Upper lobe of left lung (tissue), 6 donors: ENCODE data around the gene PAQR5. TPM values are rescaled to one million over a fixed set of nuclear protein-coding genes. Genes with fewer than 3 reads are reported as not detected.

Experiments used
- ATAC-seq, 2 donors: fragments of 200-7000 bp; cut with Tn5 transposase; one replicate each; pipeline ENCODE4 v1.9.1; 2022; ENCODE audit warnings: mild to moderate bottlenecking in 2 of 2, moderate library complexity in 2 of 2; ENCODE audit not compliant: low FRiP score in 2 of 2
- DNase-seq, 2 donors: peaks; one replicate each; pipeline ENCODE4 v3.0.0-alpha.2; 2019 to 2020
- H3K27ac ChIP-seq, 4 donors: fragments of 200-600 bp; sonication (generic); one replicate each; pipeline ENCODE4 v1.5.1; 2016 to 2019
- H3K27me3 ChIP-seq, 4 donors: fragments of 200-600 bp; sonication (generic); one replicate each; pipeline ENCODE4 v1.5.1; 2017 to 2019
- H3K36me3 ChIP-seq, 4 donors: fragments of 200-600 bp; sonication (generic); one replicate each; pipeline ENCODE4 v1.5.1; 2016 to 2019
- H3K4me1 ChIP-seq, 4 donors: fragments of 200-600 bp; sonication (generic); one replicate each; pipeline ENCODE4 v1.5.1; 2018 to 2019
- H3K4me3 ChIP-seq, 4 donors: fragments of 200-600 bp; sonication (generic); one replicate each; pipeline ENCODE4 v1.5.1; 2017 to 2019; ENCODE audit warnings: mild to moderate bottlenecking in 2 of 4, moderate library complexity in 1 of 4
- H3K9me3 ChIP-seq, 4 donors: fragments of 200-600 bp; sonication (generic); one replicate each; pipeline ENCODE4 v1.5.1; 2018 to 2019
- CTCF ChIP-seq, 6 experiments: fragments of 450-650 bp in 4 of 6; fragments of 200-600 bp in 2 of 6; sonication (generic) in 2 of 6; IDR thresholded peaks; one replicate each; pipeline ENCODE4 v1.5.1; 2016 to 2019; ENCODE audit warnings: antibody characterized with exemption in 6 of 6
- EP300 ChIP-seq, 4 donors: sonication (generic); formaldehyde crosslinking; IDR thresholded peaks; one replicate each; pipeline ENCODE4 v1.5.1; 2017; ENCODE audit warnings: antibody characterized with exemption in 4 of 4, control low read depth in 2 of 4
- POLR2A ChIP-seq, 4 donors: fragments of 450-650 bp; IDR thresholded peaks; one replicate each; pipeline ENCODE4 v1.5.1; 2016 to 2017; ENCODE audit warnings: antibody characterized with exemption in 4 of 4, mild to moderate bottlenecking in 2 of 4
- POLR2AphosphoS5 ChIP-seq, 2 donors: sonication (generic); formaldehyde crosslinking; IDR thresholded peaks; one replicate each; pipeline ENCODE4 v1.5.1; 2017; ENCODE audit warnings: antibody characterized with exemption in 2 of 2
- WGBS, 2 donors: methylation state at CpG; one replicate each; pipeline ENCODE4 v1.1.5; 2017 to 2018; 5-methylcytosine and 5-hydroxymethylcytosine counted together
- total RNA-seq, 6 donors: library from RNA; depleted of rRNA in 4 of 6; stranded (reverse); fragments of >200 nt in 4 of 6; gene quantifications; one replicate each; pipeline versions ENCODE4 v1.1.0 to v1.2.1, GENCODE V29; 2016 to 2021
- donor health status: DM: no; HTN: no; CAD: no; lungs with moderate emphysema.
- donor health status: DM: no; HTN: yes; CAD: no; lungs with severe emphysema.

The PAQR5 gene
- total RNA-seq, 6 donors from 2014 or later = 15.5 to 39.8 (median 26.5) TPM

GRCh38 chr15:69403594-69403993, 104.9 kb downstream of the PAQR5 start:
- Histone ChIP-seq H3K27me3 (no peaks in the 10 kb centered on the region), H3K4me3 (no peak overlapping the region), H3K9me3 (no peaks in the 10 kb centered on the region), H3K36me3 (peaks cover 0 to 3% (median 0%) of the 10 kb centered on the region in 4 donors), H3K27ac (no peak overlapping the region), H3K4me1 (no peaks in the 10 kb centered on the region)
- peak in 1 of 2 donors; percentile 40 for ATAC-seq
- WGBS, 2 donors = 73 to 83% methylated on average over 4 of the region's 4 CpGs
- TF ChIP-seq CTCF (IDR thresholded peaks at IDR 0.05) = no peak
- no peak for TF ChIP-seq POLR2AphosphoS5 (IDR thresholded peaks at IDR 0.05)
- DNase-seq = no peak

GRCh38 chr15:69405110-69405509, 106.4 kb downstream of the PAQR5 start:
- Histone ChIP-seq H3K36me3 (peaks cover 0 to 3% (median 0%) of the 10 kb centered on the region in 4 donors), H3K27ac (no peak overlapping the region), H3K4me3 (no peak overlapping the region), H3K9me3 (no peaks in the 10 kb centered on the region), H3K4me1 (no peaks in the 10 kb centered on the region), H3K27me3 (no peaks in the 10 kb centered on the region)
- DNase-seq = no peak
- ATAC-seq = no peak
- 57 to 67% methylated on average over 3 of the region's 3 CpGs for WGBS, 2 donors
- TF ChIP-seq POLR2A (IDR thresholded peaks at IDR 0.05) (no peak), POLR2AphosphoS5 (IDR thresholded peaks at IDR 0.05) (no peak), EP300 (IDR thresholded peaks at IDR 0.05) (no peak), CTCF (IDR thresholded peaks at IDR 0.05) (no peak)

- H3K36me3 ChIP-seq = no peaks in the 10 kb centered on the region
- TF ChIP-seq POLR2AphosphoS5 (IDR thresholded peaks at IDR 0.05) (no peak), CTCF (IDR thresholded peaks at IDR 0.05) (no peak), EP300 (IDR thresholded peaks at IDR 0.05) (no peak)
- DNase-seq = no peak
- H3K27me3 ChIP-seq = no peaks in the 10 kb centered on the region
- no peaks in the 10 kb centered on the region for H3K9me3 ChIP-seq
- no peak for ATAC-seq
- H3K4me3 ChIP-seq = no peak overlapping the region
- no peak overlapping the region for H3K27ac ChIP-seq
- no peaks in the 10 kb centered on the region for H3K4me1 ChIP-seq
- WGBS, 2 donors = 93 to 95% methylated on average over 3 of the region's 3 CpGs
Measured at GRCh38 chr15:69407719-69408400, 109.1 kb downstream of the PAQR5 start.

GRCh38 chr15:69408841-69409240, 110.1 kb downstream of the PAQR5 start:
- Histone ChIP-seq H3K27ac (no peak overlapping the region), H3K36me3 (no peaks in the 10 kb centered on the region), H3K27me3 (no peaks in the 10 kb centered on the region), H3K4me1 (peaks cover 0 to 4% (median 2%) of the 10 kb centered on the region in 4 donors), H3K4me3 (no peak overlapping the region), H3K9me3 (no peaks in the 10 kb centered on the region)
- DNase-seq (no peak), ATAC-seq (no peak)
- WGBS, 2 donors = 76 to 80% methylated on average over 3 of the region's 3 CpGs
- no peak for TF ChIP-seq CTCF (IDR thresholded peaks at IDR 0.05)
- no peak for TF ChIP-seq POLR2A (IDR thresholded peaks at IDR 0.05)
- no peak for TF ChIP-seq EP300 (IDR thresholded peaks at IDR 0.05)
- no peak for TF ChIP-seq POLR2AphosphoS5 (IDR thresholded peaks at IDR 0.05)

GRCh38 chr15:69410248-69410874, 111.6 kb downstream of the PAQR5 start:
- no peaks in the 10 kb centered on the region for H3K36me3 ChIP-seq
- H3K9me3 ChIP-seq = no peaks in the 10 kb centered on the region
- H3K27me3 ChIP-seq = no peaks in the 10 kb centered on the region
- H3K27ac ChIP-seq = no peak overlapping the region
- H3K4me1 ChIP-seq = peaks cover 0 to 16% (median 6%) of the 10 kb centered on the region in 4 donors
- H3K4me3 ChIP-seq = no peak overlapping the region
- TF ChIP-seq EP300 (IDR thresholded peaks at IDR 0.05) = no peak
- no peak for TF ChIP-seq POLR2A (IDR thresholded peaks at IDR 0.05)
- TF ChIP-seq POLR2AphosphoS5 (IDR thresholded peaks at IDR 0.05) = no peak
- no peak for TF ChIP-seq CTCF (IDR thresholded peaks at IDR 0.05)
- DNase-seq = no peak
- 62 to 69% methylated on average over 9 of the region's 9 CpGs for WGBS, 2 donors
- no peak for ATAC-seq
